Stimulated activated CD4-positive, alpha-beta T cell treated with anti-CD3 and anti-CD28 coated beads, Interleukin-1b, Interleukin-23, amount 100 ng/mL, for 24 hours (primary cell): ENCODE results near the gene RNF5.
"Not testable (repeated sequence)": the region's sequence is repeated elsewhere in the genome, so short reads cannot be mapped to it uniquely, and the experiment has no call there.

ENCODE experiments used
- DNase-seq, 4 experiments: peaks; one replicate each; pipeline ENCODE4 v3.0.0-alpha.2; 2020; ENCODE audit warnings: low read depth in 4 of 4, low spot score in 1 of 4

RNF5 gene

GRCh38 chr6:32175322-32175710, 2.9 kb upstream of the RNF5 start:
- no peak for DNase-seq

GRCh38 chr6:32175711-32176475, 2.3 kb upstream of the RNF5 start, which contains the start of gene AGPAT1:
Gene AGPAT1, minus strand, starts transcription at chr6:32176084. Its CDS starts 4,588 bp downstream, at chr6:32171496.
- peak; percentile 88 to 97 (median 94) for DNase-seq

- no peak for DNase-seq
Observed at GRCh38 chr6:32176476-32177182, 1.6 kb upstream of the RNF5 start.

GRCh38 chr6:32177183-32177787, 920 bp upstream of the RNF5 start:
- DNase-seq = no peak

GRCh38 chr6:32178547-32179440, 589 bp downstream of the RNF5 start:
- no peak for DNase-seq

GRCh38 chr6:32179766-32180405, 1.7 kb downstream of the RNF5 start:
- DNase-seq = no peak

GRCh38 chr6:32181148-32181702, 3.0 kb downstream of the RNF5 start:
- DNase-seq = no peak

- no peak for DNase-seq
Observed at GRCh38 chr6:32181915-32182529, 3.8 kb downstream of the RNF5 start.

- no peak for DNase-seq
Observed at GRCh38 chr6:32182555-32182981, 4.4 kb downstream of the RNF5 start.

GRCh38 chr6:32183030-32183429, 4.8 kb downstream of the RNF5 start:
- no peak for DNase-seq

GRCh38 chr6:32183483-32184083, 5.4 kb downstream of the RNF5 start:
- no peak for DNase-seq

- no peak for DNase-seq
Observed at GRCh38 chr6:32184084-32184640, 6.0 kb downstream of the RNF5 start, which contains the start of gene AGER. Gene AGER, minus strand, starts transcription at chr6:32184253. Its CDS starts 31 bp downstream, at chr6:32184222.

GRCh38 chr6:32185681-32186131, 7.5 kb downstream of the RNF5 start:
- DNase-seq = peak in 2 of 4 experiments; percentile 32 to 59

- not testable (repeated sequence) for DNase-seq
Observed at GRCh38 chr6:32186151-32186840, 8.1 kb downstream of the RNF5 start.

- DNase-seq = no peak
Observed at GRCh38 chr6:32187009-32187709, 9.0 kb downstream of the RNF5 start.

- DNase-seq = not testable (repeated sequence)
Observed at GRCh38 chr6:32187725-32188380, 9.6 kb downstream of the RNF5 start.
